ENCODE data around the gene COL20A1.

Gene COL20A1

GRCh38 chr20:63350597-63351325 is 57.8 kb downstream of the COL20A1 start:
- WGBS = 85% methylated on average over 39 of the region's 46 CpGs
- Histone ChIP-seq H2BK12ac (ENCODE audit: low read length in 2 of 2) (no peak overlapping the region), H3K4me3 (ENCODE audit: insufficient read depth in 1 of 2, low read depth in 1 of 2, low read length in 2 of 2) (no peak overlapping the region), H3K23ac (ENCODE audit: low read length in 2 of 2) (no peak overlapping the region), H2BK15ac (ENCODE audit: low read depth, poor library complexity, severe bottlenecking) (peak overlapping the region; percentile 52), H3K18ac (ENCODE audit: low read depth in 1 of 2, low read length in 2 of 2) (no peak overlapping the region), H4K91ac (ENCODE audit: low read length) (no peak overlapping the region), H3K27me3 (ENCODE audit: control insufficient read depth in 1 of 2, insufficient read depth in 1 of 2, low read length in 2 of 2) (peaks cover 4 to 19% of the 10 kb centered on the region in 2 experiments), H3K4me1 (ENCODE audit: control insufficient read depth, insufficient read depth, low read depth, low read length) (no peaks in the 10 kb centered on the region), H3K79me1 (replicated peaks; ENCODE audit: low read length, poor library complexity, severe bottlenecking) (no peaks in the 10 kb centered on the region), H3K36me3 (ENCODE audit: control insufficient read depth in 1 of 2, insufficient read depth in 2 of 2, low read depth in 1 of 2, low read length in 2 of 2) (no peaks in the 10 kb centered on the region), H3K27ac (ENCODE audit: low read length, poor library complexity, severe bottlenecking) (no peak overlapping the region), H3K9me3 (ENCODE audit: control insufficient read depth, low read length) (no peaks in the 10 kb centered on the region), H3K14ac (ENCODE audit: low read length in 2 of 2) (no peak overlapping the region), H2BK5ac (ENCODE audit: low read depth, low read length, poor library complexity, severe bottlenecking) (no peak overlapping the region), H2AFZ (ENCODE audit: low read depth, low read length) (no peak overlapping the region), H3K4me2 (ENCODE audit: low read length, poor library complexity, severe bottlenecking) (no peak overlapping the region), H2AK5ac (ENCODE audit: low read length, severe bottlenecking) (no peak overlapping the region), H3K9ac (ENCODE audit: low read length) (no peak overlapping the region), H2BK120ac (ENCODE audit: low read depth, low read length) (no peak overlapping the region), H4K8ac (ENCODE audit: low read length) (no peak overlapping the region), H3K4ac (ENCODE audit: low read depth in 1 of 2, low read length in 2 of 2) (no peak overlapping the region)
- no peak for DNase-seq

- H3K4me3 ChIP-seq (ENCODE audit: insufficient read depth in 1 of 2, low read depth in 1 of 2, low read length in 2 of 2) = no peak overlapping the region
Observed at GRCh38 chr20:63351326-63351700, 58.3 kb downstream of the COL20A1 start.

GRCh38 chr20:63351811-63352591 is 59.0 kb downstream of the COL20A1 start:
- no peak for DNase-seq
- Histone ChIP-seq H3K14ac (ENCODE audit: low read length in 2 of 2) (no peak overlapping the region), H3K27ac (ENCODE audit: low read length, poor library complexity, severe bottlenecking) (no peak overlapping the region), H3K18ac (ENCODE audit: low read depth in 1 of 2, low read length in 2 of 2) (no peak overlapping the region), H2AFZ (ENCODE audit: low read depth, low read length) (no peak overlapping the region), H3K4ac (ENCODE audit: low read depth in 1 of 2, low read length in 2 of 2) (no peak overlapping the region), H3K4me2 (ENCODE audit: low read length, poor library complexity, severe bottlenecking) (no peak overlapping the region), H3K4me1 (ENCODE audit: control insufficient read depth, insufficient read depth, low read depth, low read length) (no peaks in the 10 kb centered on the region), H4K8ac (ENCODE audit: low read length) (no peak overlapping the region), H2BK120ac (ENCODE audit: low read depth, low read length) (no peak overlapping the region), H3K9me3 (ENCODE audit: control insufficient read depth, low read length) (no peaks in the 10 kb centered on the region), H3K4me3 (ENCODE audit: insufficient read depth in 1 of 2, low read depth in 1 of 2, low read length in 2 of 2) (no peak overlapping the region), H2AK5ac (ENCODE audit: low read length, severe bottlenecking) (no peak overlapping the region), H4K91ac (ENCODE audit: low read length) (no peak overlapping the region), H3K23ac (ENCODE audit: low read length in 2 of 2) (no peak overlapping the region), H2BK15ac (ENCODE audit: low read depth, poor library complexity, severe bottlenecking) (no peak overlapping the region), H2BK12ac (ENCODE audit: low read length in 2 of 2) (no peak overlapping the region), H3K27me3 (ENCODE audit: control insufficient read depth in 1 of 2, insufficient read depth in 1 of 2, low read length in 2 of 2) (peaks cover 4 to 7% of the 10 kb centered on the region in 2 experiments), H2BK5ac (ENCODE audit: low read depth, low read length, poor library complexity, severe bottlenecking) (no peak overlapping the region), H3K79me1 (replicated peaks; ENCODE audit: low read length, poor library complexity, severe bottlenecking) (no peaks in the 10 kb centered on the region), H3K36me3 (ENCODE audit: control insufficient read depth in 1 of 2, insufficient read depth in 2 of 2, low read depth in 1 of 2, low read length in 2 of 2) (no peaks in the 10 kb centered on the region), H3K9ac (ENCODE audit: low read length) (no peak overlapping the region)
- 67% methylated on average over 28 of the region's 28 CpGs for WGBS

More at GRCh38 chr20:63351326-63351700, 58.3 kb downstream of the COL20A1 start:
- Histone ChIP-seq H2AFZ (ENCODE audit: low read depth, low read length) (no peak overlapping the region), H4K8ac (ENCODE audit: low read length) (no peak overlapping the region), H2BK12ac (ENCODE audit: low read length in 2 of 2) (no peak overlapping the region), H4K91ac (ENCODE audit: low read length) (no peak overlapping the region), H3K36me3 (ENCODE audit: control insufficient read depth in 1 of 2, insufficient read depth in 2 of 2, low read depth in 1 of 2, low read length in 2 of 2) (no peaks in the 10 kb centered on the region), H3K9me3 (ENCODE audit: control insufficient read depth, low read length) (no peaks in the 10 kb centered on the region), H2AK5ac (ENCODE audit: low read length, severe bottlenecking) (no peak overlapping the region), H3K27ac (ENCODE audit: low read length, poor library complexity, severe bottlenecking) (no peak overlapping the region), H3K14ac (ENCODE audit: low read length in 2 of 2) (no peak overlapping the region), H3K4ac (ENCODE audit: low read depth in 1 of 2, low read length in 2 of 2) (no peak overlapping the region), H2BK15ac (ENCODE audit: low read depth, poor library complexity, severe bottlenecking) (no peak overlapping the region), H2BK120ac (ENCODE audit: low read depth, low read length) (no peak overlapping the region), H3K23ac (ENCODE audit: low read length in 2 of 2) (no peak overlapping the region), H3K9ac (ENCODE audit: low read length) (no peak overlapping the region), H3K4me1 (ENCODE audit: control insufficient read depth, insufficient read depth, low read depth, low read length) (no peaks in the 10 kb centered on the region), H3K27me3 (ENCODE audit: control insufficient read depth in 1 of 2, insufficient read depth in 1 of 2, low read length in 2 of 2) (peaks cover 4 to 14% of the 10 kb centered on the region in 2 experiments), H3K79me1 (replicated peaks; ENCODE audit: low read length, poor library complexity, severe bottlenecking) (no peaks in the 10 kb centered on the region), H3K4me2 (ENCODE audit: low read length, poor library complexity, severe bottlenecking) (no peak overlapping the region), H2BK5ac (ENCODE audit: low read depth, low read length, poor library complexity, severe bottlenecking) (no peak overlapping the region), H3K18ac (ENCODE audit: low read depth in 1 of 2, low read length in 2 of 2) (no peak overlapping the region)
- 88% methylated on average over 12 of the region's 12 CpGs for WGBS
- DNase-seq = no peak

GRCh38 chr20:63352811-63353221 is 59.8 kb downstream of the COL20A1 start:
- Histone ChIP-seq H3K23ac (ENCODE audit: low read length in 2 of 2) (no peak overlapping the region), H3K9me3 (ENCODE audit: control insufficient read depth, low read length) (no peaks in the 10 kb centered on the region), H4K91ac (ENCODE audit: low read length) (no peak overlapping the region), H2BK5ac (ENCODE audit: low read depth, low read length, poor library complexity, severe bottlenecking) (no peak overlapping the region), H3K27me3 (ENCODE audit: control insufficient read depth in 1 of 2, insufficient read depth in 1 of 2, low read length in 2 of 2) (peaks cover 4 to 7% of the 10 kb centered on the region in 2 experiments), H2BK120ac (ENCODE audit: low read depth, low read length) (no peak overlapping the region), H3K4me3 (ENCODE audit: insufficient read depth in 1 of 2, low read depth in 1 of 2, low read length in 2 of 2) (no peak overlapping the region), H3K36me3 (ENCODE audit: control insufficient read depth in 1 of 2, insufficient read depth in 2 of 2, low read depth in 1 of 2, low read length in 2 of 2) (no peaks in the 10 kb centered on the region), H3K9ac (ENCODE audit: low read length) (no peak overlapping the region), H3K14ac (ENCODE audit: low read length in 2 of 2) (no peak overlapping the region), H2AFZ (ENCODE audit: low read depth, low read length) (no peak overlapping the region), H3K4me1 (ENCODE audit: control insufficient read depth, insufficient read depth, low read depth, low read length) (no peaks in the 10 kb centered on the region), H3K27ac (ENCODE audit: low read length, poor library complexity, severe bottlenecking) (no peak overlapping the region), H3K79me1 (replicated peaks; ENCODE audit: low read length, poor library complexity, severe bottlenecking) (no peaks in the 10 kb centered on the region), H2AK5ac (ENCODE audit: low read length, severe bottlenecking) (no peak overlapping the region), H2BK12ac (ENCODE audit: low read length in 2 of 2) (no peak overlapping the region), H2BK15ac (ENCODE audit: low read depth, poor library complexity, severe bottlenecking) (no peak overlapping the region), H3K4ac (ENCODE audit: low read depth in 1 of 2, low read length in 2 of 2) (no peak overlapping the region), H4K8ac (ENCODE audit: low read length) (no peak overlapping the region), H3K18ac (ENCODE audit: low read depth in 1 of 2, low read length in 2 of 2) (no peak overlapping the region), H3K4me2 (ENCODE audit: low read length, poor library complexity, severe bottlenecking) (no peak overlapping the region)
- no peak for DNase-seq
- 74% methylated on average over 12 of the region's 12 CpGs for WGBS

All from mesenchymal stem cell (in vitro differentiated cells and primary cell).